Heart right ventricle (tissue), 16 donors: Measurements from ENCODE around the gene PRUNE1. TPM values are rescaled to one million over a fixed set of nuclear protein-coding genes. Genes with fewer than 3 reads are reported as not detected.
A peak's percentile ranks its signal among the peaks of the same experiment; 100 is the strongest.

Experiments used
- ATAC-seq, 8 donors: fragments of 200-7000 bp; cut with Tn5 transposase; one replicate each; pipeline ENCODE4 v1.9.1; 2020; ENCODE audit warnings: mild to moderate bottlenecking in 8 of 8, moderate library complexity in 8 of 8, moderate number of reproducible peaks in 1 of 8
- DNase-seq, 2 donors: peaks; one replicate each; pipeline ENCODE4 v3.0.0-alpha.2; 2020
- H3K27ac ChIP-seq, 10 donors: fragments of 200-600 bp; sonication (generic) in 2 of 10; one replicate each; pipeline versions ENCODE4 v1.5.0 to v1.8.0; 2020 to 2022; ENCODE audit warnings: mild to moderate bottlenecking in 3 of 10
- H3K27me3 ChIP-seq, 7 donors: fragments of 200-600 bp; one replicate each; pipeline ENCODE4 v1.8.0; 2021 to 2022; ENCODE audit warnings: mild to moderate bottlenecking in 2 of 7
- H3K36me3 ChIP-seq, 9 donors: fragments of 200-600 bp; sonication (generic) in 1 of 9; one replicate each; pipeline versions ENCODE4 v1.5.0 to v1.8.0; 2020 to 2022; ENCODE audit warnings: mild to moderate bottlenecking in 2 of 9
- H3K4me1 ChIP-seq, 9 donors: fragments of 200-600 bp; sonication (generic) in 1 of 9; one replicate each; pipeline versions ENCODE4 v1.5.0 to v1.8.0; 2020 to 2022; ENCODE audit warnings: mild to moderate bottlenecking in 4 of 9
- H3K4me3 ChIP-seq, 10 donors: fragments of 200-600 bp; sonication (generic) in 2 of 10; one replicate each; pipeline versions ENCODE4 v1.5.0 to v1.8.0; 2020 to 2022; ENCODE audit warnings: mild to moderate bottlenecking in 7 of 10, moderate library complexity in 2 of 10
- H3K9me3 ChIP-seq, 11 donors: fragments of 200-600 bp in 10 of 11; sonication (generic) in 2 of 11; one replicate each; pipeline versions ENCODE4 v1.5.0 to v1.8.0; 2013 to 2022; ENCODE audit warnings: mild to moderate bottlenecking in 2 of 11, control low read depth in 1 of 11, moderate library complexity in 1 of 11
- WGBS, 2 donors: extraction: QIAGEN DNeasy Blood & Tissue Kit; methylation state at CpG; one replicate each; pipeline ENCODE4 v1.1.7; 2013; ENCODE audit warnings: inconsistent platforms in 1 of 2; 5-methylcytosine and 5-hydroxymethylcytosine counted together
- intact Hi-C, 10 donors: fragments of 100-400 bp; cut with DNase I; formaldehyde crosslinking; loops; one replicate each; pipeline versions ENCODE4 v1.11.1 to v1.14.2; 2022
- polyA plus RNA-seq, 2 donors: library from polyadenylated mRNA; stranded (reverse); fragments of 200-250 nt; gene quantifications; one replicate each; pipeline ENCODE4 v1.2.3, GENCODE V29; 2013
- total RNA-seq, 10 donors: library from RNA; stranded (reverse); fragmentation: NEBNext Ultra II Directional in 3 of 10; extraction: Animal tissue kit (Norgen Biotek cat#: 25700) in 3 of 10; gene quantifications; one replicate each; pipeline versions ENCODE4 v1.2.1 to v1.2.4, GENCODE V29; 2021 to 2023
- TF ChIP-seq, protein P1 (sequence below), 9 donors: fragments of 200-600 bp; sonication (generic) in 2 of 9; IDR thresholded peaks; one replicate each; pipeline versions ENCODE4 v1.5.0 to v1.8.0; 2021 to 2022; ENCODE audit warnings: antibody characterized with exemption in 9 of 9, mild to moderate bottlenecking in 5 of 9, moderate library complexity in 1 of 9
- donor health status: Arrhythmogenic right ventricular cardiomyopathy.
- donor health status: ischemic (EF 13 %, LVEDD 7.1; RV severe dilation, severe dysfunction).
- donor health status: healthy with polysubstance abuse.
- donor health status: DM: no; HTN: yes; CAD: no.
- donor health status: DM: no; HTN: no; CAD: no.
- donor health status: ischemic (EF 25% LVEDD 6.9; RV normal size, moderate dysfunction).
- donor health status: ischemic (EF 25% LVEDD 5.7; RV mildly dilated, moderate dysfunction).
- donor health status: healthy.
- donor health status: DM: yes; HTN: yes; CAD: no.
- donor health status: Ischemic cardiomyopathy.
- donor health status: ischemic (EF 35%, LVEDD 5.7; RV mildly dilated, moderate dysfunction).
- donor health status: nonischemic (EF 11% LVEDD 7.7; RV severe dilation, severe dysfunction).
- donor health status: DM: yes; HTN: yes; CAD: no.
- donor health status: PGD.
- donor health status: ischemic (EF 29% LVEDD 5.4; RV normal size, mild dysfunction).
- donor health status: nonischemic (EF 23%, LVEDD 6.1; RV moderate dilation, normal function).

The PRUNE1 gene
- total and polyA plus RNA-seq, 12 donors = 11.5 to 50.1 (median 43.9) TPM

DNA sequence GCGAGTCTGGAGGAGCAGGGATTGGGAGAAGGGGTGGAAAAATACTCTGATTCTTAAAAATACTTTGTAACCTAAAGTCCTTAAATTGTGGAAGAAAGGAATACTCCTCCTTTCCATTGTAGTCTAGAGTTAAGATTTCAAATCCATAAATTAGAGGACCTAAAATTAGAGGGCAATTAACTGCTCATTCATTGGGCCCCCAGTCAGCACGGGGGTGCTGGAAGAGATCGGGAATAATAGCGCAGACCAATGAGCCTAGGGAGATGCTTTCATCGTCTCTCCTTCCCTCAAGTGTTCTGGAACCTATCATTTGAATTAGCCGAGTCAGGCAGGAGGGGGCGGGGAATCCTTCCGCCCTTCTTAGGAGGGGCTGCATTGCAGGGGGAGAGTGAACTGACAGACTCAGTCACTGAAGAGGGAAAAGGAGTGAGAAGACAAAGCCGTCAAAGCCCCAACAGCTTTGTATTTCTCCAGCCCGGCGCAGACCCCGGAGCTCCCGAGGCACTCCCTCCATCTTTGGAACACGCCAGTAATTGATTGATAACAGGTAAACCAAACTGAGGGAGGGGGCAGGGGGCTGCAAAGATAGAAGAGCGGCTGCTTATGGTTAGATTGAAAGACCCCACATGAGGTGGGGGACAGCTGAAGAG, 51.9 kb downstream of the PRUNE1 start, which contains the start of gene MLLT11:
Gene MLLT11, plus strand, starts transcription at position 391 of the 650 bp plus-strand sequence. CDS start 6,828 bp downstream, outside the sequence.
- TF ChIP-seq, protein P1, sequence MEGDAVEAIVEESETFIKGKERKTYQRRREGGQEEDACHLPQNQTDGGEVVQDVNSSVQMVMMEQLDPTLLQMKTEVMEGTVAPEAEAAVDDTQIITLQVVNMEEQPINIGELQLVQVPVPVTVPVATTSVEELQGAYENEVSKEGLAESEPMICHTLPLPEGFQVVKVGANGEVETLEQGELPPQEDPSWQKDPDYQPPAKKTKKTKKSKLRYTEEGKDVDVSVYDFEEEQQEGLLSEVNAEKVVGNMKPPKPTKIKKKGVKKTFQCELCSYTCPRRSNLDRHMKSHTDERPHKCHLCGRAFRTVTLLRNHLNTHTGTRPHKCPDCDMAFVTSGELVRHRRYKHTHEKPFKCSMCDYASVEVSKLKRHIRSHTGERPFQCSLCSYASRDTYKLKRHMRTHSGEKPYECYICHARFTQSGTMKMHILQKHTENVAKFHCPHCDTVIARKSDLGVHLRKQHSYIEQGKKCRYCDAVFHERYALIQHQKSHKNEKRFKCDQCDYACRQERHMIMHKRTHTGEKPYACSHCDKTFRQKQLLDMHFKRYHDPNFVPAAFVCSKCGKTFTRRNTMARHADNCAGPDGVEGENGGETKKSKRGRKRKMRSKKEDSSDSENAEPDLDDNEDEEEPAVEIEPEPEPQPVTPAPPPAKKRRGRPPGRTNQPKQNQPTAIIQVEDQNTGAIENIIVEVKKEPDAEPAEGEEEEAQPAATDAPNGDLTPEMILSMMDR (IDR thresholded peaks at IDR 0.05) = no peak
- Histone ChIP-seq H3K27ac (peak within 1 kb of the TSS; percentile 80 to 100 (median 97)), H3K4me1 (peaks cover 16 to 61% (median 39%) of the 10 kb centered on the region in 9 donors), H3K27me3 (no peaks in the 10 kb centered on the region), H3K4me3 (peak within 1 kb of the TSS; percentile 47 to 93 (median 79)), H3K36me3 (peaks cover 0 to 23% (median 6%) of the 10 kb centered on the region in 9 donors), H3K9me3 (no peaks in the 10 kb centered on the region)
- 1 to 4% methylated on average over 15 of the region's 15 CpGs for WGBS, 2 donors
- peak; percentile 39 to 72 (median 60) for ATAC-seq
- peak; percentile 27 to 68 for DNase-seq
- intact Hi-C loops = loop anchor here in 2 of 10 donors (1.0 to 5.0 kb wide), 2 partner anchors 10 to 53 kb away; partner anchors contain the start of genes GABPB2 (in 1 of the 2), MINDY1 (in 1 of the 2) and PRUNE1 (in 1 of the 2)

DNA sequence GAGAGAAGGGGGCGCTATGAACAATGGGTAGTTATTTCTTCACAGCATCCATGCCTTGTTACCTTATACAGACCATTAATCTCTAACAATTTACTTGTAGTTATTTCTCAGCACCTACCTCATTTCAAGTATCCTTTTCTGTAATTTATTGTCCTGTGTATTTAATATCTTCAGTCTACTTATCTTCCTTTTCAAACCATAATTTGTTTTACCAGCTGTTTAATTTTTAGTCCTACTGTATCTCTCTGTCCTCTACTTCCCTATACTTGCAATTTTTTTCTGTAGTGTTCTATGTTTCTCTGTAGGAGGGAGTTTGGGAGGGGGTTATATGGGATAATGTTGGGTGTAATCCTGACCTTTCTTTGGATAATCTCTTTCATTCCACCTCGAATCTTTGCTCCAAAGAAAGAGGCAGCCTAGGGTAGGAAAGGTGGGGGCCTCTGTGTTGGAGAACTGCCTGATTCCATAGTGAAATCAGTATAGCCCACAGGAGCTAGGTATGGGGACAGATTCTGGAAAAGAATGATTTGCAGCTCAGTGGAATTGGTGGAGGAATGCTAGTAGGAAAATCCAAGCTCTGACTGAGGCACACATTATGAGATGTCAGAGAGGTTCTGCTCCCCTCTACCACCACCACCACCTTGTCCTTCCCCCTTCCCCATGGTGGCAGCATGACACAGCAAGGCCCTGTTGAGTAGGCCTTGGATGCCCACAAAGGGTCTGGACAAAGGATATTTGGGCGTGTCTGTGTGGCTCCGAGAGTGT, 52.6 kb downstream of the PRUNE1 start:
- intact Hi-C loops = loop anchor here in 2 of 10 donors (1.0 to 5.0 kb wide), 2 partner anchors 9 to 54 kb away; partner anchors contain the start of genes GABPB2 (in 1 of the 2), MINDY1 (in 1 of the 2) and PRUNE1 (in 1 of the 2)

DNA sequence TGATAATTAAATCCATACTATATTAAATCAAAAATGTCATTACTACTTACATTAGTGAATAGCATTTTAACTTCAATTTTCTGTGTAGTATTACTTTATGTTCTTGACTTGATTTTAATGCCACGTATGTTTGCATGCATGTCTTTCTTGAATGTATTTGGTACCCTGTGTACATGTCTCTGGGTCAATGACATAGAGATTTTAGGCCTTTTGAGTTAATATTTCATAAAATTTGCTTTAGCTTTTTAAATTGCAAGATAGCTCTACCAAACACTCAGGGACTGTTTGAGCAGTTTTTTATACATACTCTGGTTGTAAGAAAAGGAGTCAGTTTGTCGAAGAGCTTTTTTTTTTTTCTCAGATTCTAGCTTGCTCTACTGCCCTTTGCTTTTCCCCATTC, 53.5 kb downstream of the PRUNE1 start:
- intact Hi-C loops = loop anchor here in 1 of 10 donors (5.0 kb wide), 1 partner anchor 54 kb away; the partner anchor contains the start of genes MINDY1 and PRUNE1
- WGBS, 2 donors = 70 to 85% methylated on average over 2 of the region's 2 CpGs
- Histone ChIP-seq H3K9me3 (no peaks in the 10 kb centered on the region), H3K36me3 (peaks cover 0 to 7% (median 0%) of the 10 kb centered on the region in 9 donors), H3K4me1 (peaks cover 8 to 45% (median 24%) of the 10 kb centered on the region in 9 donors), H3K4me3 (peak overlapping the region in 6 of 10 donors; percentile 77 to 93 (median 86)), H3K27ac (peak overlapping the region in 5 of 10 donors; percentile 97 to 99 (median 97)), H3K27me3 (no peaks in the 10 kb centered on the region)
- DNase-seq (no peak), ATAC-seq (no peak)
- TF ChIP-seq, protein P1 (IDR thresholded peaks at IDR 0.05) = no peak

More for the DNA sequence above, 52.6 kb downstream of the PRUNE1 start:
- Histone ChIP-seq H3K36me3 (peaks cover 0 to 16% (median 0%) of the 10 kb centered on the region in 9 donors), H3K4me3 (peak overlapping the region; percentile 47 to 93 (median 79)), H3K27ac (peak overlapping the region in 9 of 10 donors; percentile 87 to 100 (median 97)), H3K4me1 (peaks cover 13 to 54% (median 33%) of the 10 kb centered on the region in 9 donors), H3K27me3 (no peaks in the 10 kb centered on the region), H3K9me3 (no peaks in the 10 kb centered on the region)
- 49 to 59% methylated on average over 4 of the region's 4 CpGs for WGBS, 2 donors
- ATAC-seq = no peak
- TF ChIP-seq, protein P1 (IDR thresholded peaks at IDR 0.05) = no peak
- no peak for DNase-seq
